Hematopoietic multipotent progenitor cell (in vitro differentiated cells): ENCODE data around the gene NUBP1. TPM values are rescaled to one million over a fixed set of nuclear protein-coding genes. Genes with fewer than 3 reads are reported as not detected.
"Not testable (repeated sequence)": the region's sequence is repeated elsewhere in the genome, so short reads cannot be mapped to it uniquely, and the experiment has no call there.

Experiments used
- DNase-seq, 3 donors: peaks; one replicate each; pipeline ENCODE4 v3.0.0-alpha.2; 2011 to 2015; ENCODE audit warnings: low read depth in 2 of 3, low spot score in 2 of 3
- total RNA-seq: library from RNA; depleted of rRNA; stranded (reverse); fragments of >200 nt; gene quantifications from one replicate; pipeline ENCODE4 v1.2.3, GENCODE V29; 2012

The NUBP1 gene
- total RNA-seq: 26.7 TPM

GRCh38 chr16:10743610-10744369 is at the start of gene NUBP1:
TSS of gene NUBP1 (plus strand) at chr16:10743842. CDS start at chr16:10743864, 22 bp downstream.
- peak; percentile 99 for DNase-seq

DNA sequence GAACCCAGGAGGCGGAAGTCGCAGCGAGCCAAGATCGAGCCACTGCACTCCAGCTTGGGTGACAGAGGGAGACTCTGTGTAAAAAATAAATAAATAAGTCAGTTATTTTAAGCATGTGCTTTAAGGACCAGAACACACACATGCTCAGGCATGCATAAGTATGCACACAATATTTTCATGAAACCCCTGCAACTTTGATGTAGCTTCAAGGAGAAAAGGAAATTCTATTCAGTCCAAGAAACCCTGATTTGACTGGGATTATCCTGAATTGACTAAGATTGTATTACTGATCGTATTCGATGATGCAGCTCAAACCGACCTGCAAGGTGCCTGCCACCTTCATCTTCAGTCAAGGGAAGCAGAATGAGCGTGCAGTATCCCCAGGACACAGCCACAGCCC is 49.8 kb upstream of the NUBP1 start:
- DNase-seq: no peak

DNA sequence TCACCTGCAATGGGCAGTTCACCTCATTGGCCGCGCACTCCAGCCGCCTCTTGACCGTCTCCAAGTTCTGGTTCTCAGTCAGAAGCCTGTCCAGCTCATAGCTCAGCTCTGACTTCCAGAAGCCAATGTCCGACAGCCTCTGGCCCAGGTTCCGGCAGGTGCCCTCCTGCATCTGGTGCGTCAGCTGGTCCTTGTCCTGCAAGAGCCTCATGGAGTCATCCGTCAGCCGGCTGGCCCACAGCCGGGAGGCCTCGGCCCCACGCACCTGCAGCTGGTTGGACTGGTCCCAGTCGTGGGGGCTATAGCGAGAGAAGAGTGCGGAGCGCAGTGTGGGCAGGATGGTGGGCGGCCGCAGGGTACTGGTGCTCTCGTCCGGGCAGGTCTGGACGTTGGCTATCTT is 49.3 kb upstream of the NUBP1 start:
- no peak for DNase-seq

- no peak for DNase-seq
Measured at GRCh38 chr16:10694830-10695229, 48.8 kb upstream of the NUBP1 start, which contains the start of gene TEKT5. TSS of gene TEKT5 (minus strand) at chr16:10694930. CDS start at chr16:10694873, 57 bp downstream.

- no peak for DNase-seq
Measured at GRCh38 chr16:10699756-10700155, 43.9 kb upstream of the NUBP1 start.

- no peak for DNase-seq
Measured at GRCh38 chr16:10708969-10709368, 34.7 kb upstream of the NUBP1 start.

DNA sequence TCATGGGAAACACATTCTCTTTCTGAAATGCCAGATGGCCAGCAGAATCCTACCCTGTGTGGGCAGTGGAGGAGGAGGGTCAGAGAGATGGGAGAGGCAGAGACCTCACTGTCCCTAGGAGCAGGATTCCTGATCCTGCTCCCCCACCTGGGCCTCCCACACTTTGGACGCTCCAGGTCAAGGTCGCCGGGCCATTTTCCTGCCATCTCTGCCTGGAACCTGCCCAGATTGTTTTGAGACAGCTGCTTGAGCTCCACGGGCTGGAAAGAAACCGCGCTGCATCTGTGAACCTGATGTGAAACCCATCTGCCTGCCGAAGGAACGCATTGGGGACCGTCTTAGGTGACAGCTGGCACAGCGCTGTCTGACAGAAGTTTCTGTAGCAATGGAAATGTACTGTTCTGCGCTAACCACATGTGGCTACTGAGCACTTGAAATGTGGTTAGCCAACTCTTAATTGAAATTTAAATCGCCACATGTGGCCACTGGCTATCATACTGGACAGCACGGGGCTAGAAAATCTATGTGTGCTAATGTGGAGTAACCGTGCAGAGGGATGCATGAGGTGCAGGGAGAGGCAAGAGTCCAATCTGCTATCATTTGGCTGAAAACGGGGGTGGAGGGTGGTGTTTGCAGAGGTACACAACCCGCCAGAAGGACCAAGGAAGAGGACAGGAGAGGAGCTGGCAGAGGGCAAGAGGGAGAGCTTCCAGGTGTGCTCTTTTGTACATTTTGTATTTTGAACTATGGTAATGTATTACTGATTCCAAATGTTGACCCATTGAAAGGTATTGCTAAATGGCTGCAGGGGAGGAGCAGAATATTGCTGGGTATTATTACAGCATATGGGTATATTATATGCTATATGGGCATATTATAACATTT is 15.4 kb upstream of the NUBP1 start:
- no peak for DNase-seq

GRCh38 chr16:10729104-10730048 is 14.3 kb upstream of the NUBP1 start:
- DNase-seq: no peak

- no peak for DNase-seq
Measured at GRCh38 chr16:10731790-10732189, 11.9 kb upstream of the NUBP1 start.

DNA sequence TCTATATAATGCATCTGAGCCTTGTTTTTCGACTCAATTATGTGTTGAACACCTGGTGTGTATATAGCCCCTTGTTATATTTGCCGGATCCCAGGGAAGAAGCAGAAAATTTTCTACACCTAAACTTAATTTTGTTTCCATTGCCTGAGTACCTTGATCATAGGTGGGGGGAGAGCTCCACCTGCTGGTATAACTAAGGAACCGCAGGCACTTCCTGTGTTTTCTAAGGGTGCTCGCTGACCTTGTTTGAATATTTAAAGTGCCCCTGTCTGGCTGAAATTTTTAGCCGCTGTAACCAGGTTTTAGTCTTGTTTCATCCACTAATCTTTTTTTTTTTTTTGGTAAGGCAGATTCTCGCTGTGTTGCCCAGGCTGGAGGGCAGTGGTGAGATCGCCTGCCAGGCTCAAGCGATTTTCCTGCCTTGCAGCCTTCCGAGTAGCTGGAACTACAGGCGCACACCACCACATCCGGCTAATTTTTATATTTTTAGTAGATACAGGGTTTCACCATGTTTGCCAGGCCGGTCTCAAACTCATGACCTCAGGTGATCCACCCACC is 6.5 kb upstream of the NUBP1 start:
- DNase-seq: peak; percentile 58 to 88 (median 71)

- no peak for DNase-seq
Measured at GRCh38 chr16:10738231-10739077, 5.2 kb upstream of the NUBP1 start.

DNA sequence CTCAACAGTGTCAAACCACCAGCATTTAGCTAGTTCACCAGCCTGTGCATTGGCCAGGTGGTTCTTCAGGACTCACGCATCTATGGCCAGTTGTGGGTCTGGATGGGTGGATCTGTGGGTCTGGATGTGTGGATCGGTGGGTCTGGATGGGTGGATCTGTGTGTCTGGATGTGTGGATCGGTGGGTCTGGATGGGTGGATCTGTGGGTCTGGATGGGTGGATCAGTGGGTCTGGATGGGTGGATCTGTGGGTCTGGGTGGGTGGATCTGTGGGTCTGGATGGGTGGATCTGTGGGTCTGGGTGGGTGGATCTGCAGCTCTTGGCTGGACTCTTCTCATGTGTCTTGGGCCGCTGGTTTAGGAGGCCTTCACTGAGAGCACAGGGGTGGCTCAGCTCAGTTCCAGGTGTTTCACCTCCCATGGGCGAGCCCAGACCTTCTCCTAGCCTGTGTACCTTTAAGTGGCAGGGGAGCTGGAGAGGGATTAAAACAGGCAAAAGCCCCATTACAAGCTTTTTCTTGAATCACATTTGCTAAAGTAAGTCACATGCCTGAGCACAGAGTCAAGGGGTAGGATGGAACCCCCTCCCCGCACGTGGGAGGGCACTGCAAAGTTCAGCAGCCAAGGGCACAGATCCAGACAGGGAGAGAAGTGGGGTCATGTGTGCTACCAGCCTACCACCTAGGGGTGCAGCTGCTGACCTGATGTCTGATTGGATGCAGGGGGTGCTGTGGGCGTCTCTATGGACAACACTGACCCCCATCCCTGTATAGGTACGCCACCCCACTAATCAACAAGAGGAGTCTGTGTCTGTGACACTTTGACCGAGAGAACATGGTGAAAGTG is 3.4 kb upstream of the NUBP1 start:
- DNase-seq: no peak

- DNase-seq: no peak
Measured at GRCh38 chr16:10740845-10741208, 2.8 kb upstream of the NUBP1 start.

- DNase-seq: not testable (repeated sequence)
Measured at GRCh38 chr16:10741249-10741648, 2.4 kb upstream of the NUBP1 start.

GRCh38 chr16:10741844-10742243 is 1.8 kb upstream of the NUBP1 start:
- DNase-seq: no peak

- DNase-seq: no peak
Measured at GRCh38 chr16:10743227-10743609, 424 bp upstream of the NUBP1 start.

- no peak for DNase-seq
Measured at GRCh38 chr16:10744370-10745030, 858 bp downstream of the NUBP1 start.

GRCh38 chr16:10745841-10746240 is 2.2 kb downstream of the NUBP1 start:
- DNase-seq: no peak
